HG02678 (cell line): ENCODE results near the gene ING5.
"Not testable (repeated sequence)": the region's sequence is repeated elsewhere in the genome, so short reads cannot be mapped to it uniquely, and the experiment has no call there.

ENCODE experiments used
- ATAC-seq: cut with Tn5 transposase; IDR thresholded peaks from one replicate; pipeline ENCODE4 v1.9.1; 2021; ENCODE audit warnings: mild to moderate bottlenecking, moderate library complexity; ENCODE audit not compliant: unreplicated experiment

Gene ING5

DNA sequence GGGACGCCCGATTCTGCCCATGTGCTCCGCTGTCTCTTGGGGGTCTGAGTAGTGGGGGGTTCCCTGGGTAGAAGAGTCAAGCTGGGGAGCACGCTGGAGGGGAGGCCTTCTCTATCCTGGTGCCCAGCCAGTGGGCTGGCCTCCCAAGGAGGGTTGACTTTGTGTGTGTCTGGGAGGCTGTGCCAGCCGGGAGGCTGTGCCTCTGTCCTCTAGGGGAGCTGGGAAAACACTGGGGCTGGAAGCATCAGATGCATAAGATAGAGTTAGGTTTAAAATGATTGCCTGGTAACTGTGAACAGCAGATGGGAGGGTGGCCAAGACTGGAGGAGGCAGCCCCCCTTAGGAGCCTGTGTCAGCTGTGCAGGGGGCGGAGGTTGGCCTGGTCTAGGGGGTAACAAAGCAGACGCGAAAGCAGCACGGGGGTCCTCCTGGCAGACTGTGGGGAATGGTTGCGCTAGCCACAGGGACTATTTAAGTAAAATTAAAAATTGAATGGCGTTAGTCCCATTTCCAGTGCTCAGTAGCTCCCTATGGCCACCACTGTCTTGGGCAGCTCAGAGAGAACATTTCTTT, 1.3 kb downstream of the ING5 start:
- no peak for ATAC-seq

GRCh38 chr2:241706537-241706936, 4.7 kb downstream of the ING5 start:
- ATAC-seq, result no peak

GRCh38 chr2:241708879-241709278, 7.0 kb downstream of the ING5 start:
- ATAC-seq, result no peak

DNA sequence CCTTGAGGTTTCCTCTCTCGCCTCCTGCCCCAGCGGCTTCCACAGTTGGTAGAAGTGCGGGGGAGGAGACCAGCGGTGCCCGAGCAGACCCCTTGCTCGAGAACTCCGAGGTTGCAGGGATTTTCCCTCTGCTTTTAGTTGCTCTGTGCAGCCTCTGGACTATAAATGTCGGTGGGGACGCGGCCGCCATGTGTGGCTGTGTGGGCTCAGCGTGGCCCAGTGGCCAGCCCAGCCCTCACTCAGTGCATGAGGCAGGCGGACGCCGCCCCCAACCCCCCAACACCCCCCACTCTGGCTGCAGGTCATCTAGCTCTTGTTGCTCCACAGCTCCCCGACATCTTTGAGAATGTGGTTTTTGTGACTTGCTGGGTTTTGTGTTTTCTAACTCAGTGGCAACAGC, 17.3 kb downstream of the ING5 start:
- no peak for ATAC-seq

DNA sequence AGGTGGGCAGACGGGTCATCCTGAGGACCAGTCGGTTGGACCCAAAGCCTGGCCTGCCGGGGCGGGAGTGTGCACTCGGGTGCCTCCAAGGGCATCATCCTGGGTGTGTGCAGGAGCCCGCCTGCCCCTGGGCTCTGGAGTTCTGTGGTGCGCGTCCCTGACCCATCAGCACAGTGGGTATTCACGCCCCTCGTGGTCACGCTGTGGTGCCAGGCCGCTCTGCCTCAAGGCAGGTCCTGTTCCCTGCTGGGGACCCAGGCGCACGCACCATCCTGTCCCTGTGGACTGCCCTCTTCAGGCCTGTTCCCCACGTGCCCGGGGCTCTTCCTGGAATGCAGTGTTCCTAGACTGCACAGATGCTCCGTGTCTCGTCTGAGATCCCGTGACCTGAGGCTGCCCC, 18.3 kb downstream of the ING5 start:
- no peak for ATAC-seq

GRCh38 chr2:241720560-241720959, 18.7 kb downstream of the ING5 start:
- no peak for ATAC-seq

- no peak for ATAC-seq
Observed at GRCh38 chr2:241721852-241722251, 20.0 kb downstream of the ING5 start.

GRCh38 chr2:241722896-241723454, 21.1 kb downstream of the ING5 start:
- no peak for ATAC-seq

DNA sequence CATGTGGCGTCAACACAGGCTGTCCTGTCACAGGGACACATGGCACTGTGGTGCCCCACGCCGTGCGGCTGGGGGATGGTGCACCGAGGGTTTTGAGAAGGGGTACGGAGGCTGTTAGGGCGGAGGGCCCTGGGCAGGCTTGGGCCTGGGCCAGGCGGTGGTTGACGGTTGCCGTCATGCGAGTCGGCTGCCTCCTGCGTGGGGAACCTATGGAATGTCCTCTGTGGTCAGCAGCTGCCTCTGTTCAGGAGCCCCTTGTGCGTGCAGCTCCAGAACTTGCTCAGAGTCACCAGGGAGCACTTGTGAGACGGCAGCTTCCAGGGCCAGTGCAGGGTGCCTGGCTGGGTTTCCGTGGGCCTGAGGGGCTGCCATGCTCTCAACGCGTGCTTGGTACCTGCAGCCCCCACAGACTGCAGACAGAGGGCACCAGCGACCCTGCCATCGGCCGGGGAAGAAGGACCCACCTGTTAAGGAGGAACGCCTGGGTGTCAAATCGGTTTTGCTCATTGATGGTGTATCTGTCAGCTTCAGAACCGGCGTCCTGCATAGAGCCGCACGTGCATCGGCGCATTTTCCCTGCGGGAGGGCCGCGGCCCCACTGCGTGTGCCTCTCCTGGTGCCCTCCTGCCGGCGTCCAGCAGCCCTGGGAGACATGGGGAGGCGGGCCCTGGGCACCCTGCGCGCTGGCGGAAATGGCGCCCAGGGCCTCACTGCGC, 22.6 kb downstream of the ING5 start:
- no peak for ATAC-seq

DNA sequence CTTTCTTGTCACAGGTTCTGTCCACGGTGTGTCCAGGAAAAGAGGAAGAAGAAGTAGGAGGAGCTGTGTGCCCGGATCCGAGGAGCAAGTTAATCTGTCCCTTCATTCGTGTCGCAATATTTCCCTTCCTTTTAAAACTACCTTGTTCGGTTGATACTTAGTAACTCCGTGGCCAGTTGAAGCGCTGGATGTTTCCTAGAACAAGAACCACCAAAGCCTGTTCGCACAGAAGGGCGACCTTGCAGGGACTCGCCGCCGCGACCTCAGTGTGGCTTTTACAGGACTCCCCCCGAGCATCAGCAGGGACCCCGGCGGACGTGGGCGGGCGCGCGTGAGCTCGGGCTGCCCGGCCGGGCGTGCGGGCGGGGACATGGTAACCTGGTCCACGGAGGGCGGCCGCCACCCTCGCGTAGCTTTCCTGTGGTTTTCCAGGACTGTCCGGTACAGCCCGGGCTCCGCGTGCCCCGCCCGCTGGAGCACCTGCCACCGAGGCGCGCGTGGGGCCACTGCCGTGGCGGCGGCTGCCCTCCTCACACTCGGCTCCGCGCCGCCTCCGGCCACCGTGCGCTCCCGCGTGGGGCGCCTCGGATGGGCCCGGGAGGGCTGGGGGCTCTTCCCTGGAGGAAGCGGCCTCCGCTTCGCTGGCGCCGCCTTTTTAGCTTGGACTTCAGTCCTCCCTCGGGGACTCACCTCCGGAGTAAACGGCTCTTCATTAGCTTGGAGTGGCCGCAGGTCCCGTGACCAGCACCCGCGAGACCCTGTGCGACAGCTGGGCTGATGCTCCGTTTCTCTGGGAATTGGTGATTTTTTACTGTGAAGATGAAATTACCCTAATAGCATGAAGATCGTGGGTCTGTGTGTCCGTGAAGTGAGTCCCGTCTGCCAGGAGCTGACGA, 23.4 kb downstream of the ING5 start:
- no peak for ATAC-seq

GRCh38 chr2:241726459-241726858, 24.6 kb downstream of the ING5 start:
- ATAC-seq, result no peak

GRCh38 chr2:241728000-241728399, 26.2 kb downstream of the ING5 start:
- ATAC-seq, result no peak

DNA sequence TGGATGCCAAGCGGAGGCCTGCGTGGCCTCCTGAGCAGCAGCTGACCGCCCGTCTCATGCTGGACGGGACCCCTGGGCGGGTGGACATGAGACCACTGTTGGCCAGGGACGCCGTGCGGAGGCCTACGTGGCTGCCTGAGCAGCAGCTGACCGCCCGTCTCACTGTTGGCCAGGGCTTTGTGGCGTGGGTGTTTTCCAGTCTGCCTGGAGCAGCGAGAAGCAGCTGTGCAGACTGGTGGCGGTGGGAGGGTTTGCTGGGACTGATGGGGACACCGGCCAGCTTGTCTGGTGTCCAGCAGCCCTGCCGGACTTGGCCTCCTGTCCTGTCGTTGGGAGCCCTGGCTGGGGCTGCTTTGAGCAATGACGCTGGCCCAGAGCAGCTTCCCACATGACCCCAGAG, 26.8 kb downstream of the ING5 start:
- ATAC-seq, result no peak

GRCh38 chr2:241729868-241730267, 28.0 kb downstream of the ING5 start:
- ATAC-seq, result no peak

DNA sequence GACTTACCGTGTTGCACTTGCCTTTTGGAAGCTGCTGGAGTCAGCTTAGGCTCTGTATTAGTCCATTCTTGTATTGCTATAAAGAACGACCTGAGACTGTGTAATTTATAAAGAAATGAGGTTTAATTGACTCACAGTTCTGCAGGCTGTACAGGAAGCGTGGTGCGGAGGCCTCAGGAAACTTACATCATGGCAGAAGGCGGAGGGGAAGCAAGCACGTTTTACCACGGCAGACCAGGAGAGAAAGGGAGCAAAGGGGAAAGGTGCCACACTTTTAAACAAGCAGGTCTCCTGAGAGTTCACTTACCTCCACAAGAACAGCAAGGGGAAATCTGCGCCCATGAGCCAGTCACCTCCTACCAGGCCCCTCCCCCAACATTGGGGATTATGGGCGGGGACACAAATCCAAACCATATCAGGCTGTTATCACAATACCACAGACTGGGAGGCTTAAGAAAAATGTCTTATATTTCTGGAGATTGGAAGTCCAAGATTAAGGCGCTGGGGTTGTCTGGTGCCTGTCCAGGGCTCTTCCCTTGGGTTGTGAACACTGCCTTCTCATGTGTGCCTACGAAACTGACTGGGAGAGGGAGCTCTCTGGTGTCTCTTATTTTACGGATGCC, 28.9 kb downstream of the ING5 start:
- ATAC-seq, result no peak

DNA sequence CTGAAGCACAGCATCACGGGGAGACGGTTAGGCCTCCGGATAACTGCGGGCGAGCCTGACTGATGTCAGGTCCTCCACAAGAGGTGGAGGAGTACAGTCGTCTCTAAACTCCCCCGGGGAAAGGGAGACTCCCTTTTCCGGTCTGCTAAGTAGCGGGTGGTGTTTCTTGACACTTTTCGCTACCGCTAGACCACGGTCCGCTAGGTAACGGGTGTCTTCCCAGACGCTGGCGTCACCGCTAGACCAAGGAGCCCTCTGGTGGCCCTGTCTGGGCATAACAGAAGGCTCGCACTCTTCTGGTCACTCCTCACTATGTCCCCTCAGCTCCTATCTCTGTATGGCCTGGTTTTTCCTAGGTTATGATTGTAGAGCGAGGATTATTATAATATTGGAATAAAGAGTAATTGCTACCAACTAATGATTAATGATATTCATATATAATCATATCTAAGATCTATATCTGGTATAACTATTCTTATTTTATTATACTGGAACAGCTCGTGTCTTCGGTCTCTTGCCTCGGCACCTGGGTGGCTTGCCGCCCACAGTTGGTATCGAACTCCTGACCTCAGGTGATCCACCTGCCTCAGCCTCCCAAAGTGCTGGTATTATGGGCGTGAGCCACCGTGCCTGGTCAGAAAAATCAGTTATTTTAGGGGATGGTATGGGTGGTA, 30.8 kb downstream of the ING5 start:
- ATAC-seq, result not testable (repeated sequence)

GRCh38 chr2:241733391-241734207, 31.8 kb downstream of the ING5 start:
- no peak for ATAC-seq

DNA sequence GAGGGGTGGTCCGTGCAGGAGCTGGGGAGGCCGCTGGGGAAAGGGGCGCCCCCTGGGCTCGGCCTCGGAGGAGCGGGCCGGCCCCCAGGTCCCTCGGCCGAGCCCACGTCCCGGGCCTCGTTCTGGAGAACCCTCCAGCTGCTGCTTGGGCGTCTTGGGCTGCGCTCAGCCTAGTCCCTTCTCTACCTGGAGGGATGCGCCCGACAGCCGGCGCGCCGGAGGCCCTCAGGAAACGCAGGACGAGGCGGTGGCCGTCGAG, 32.3 kb downstream of the ING5 start:
- ATAC-seq, result peak; percentile 25

DNA sequence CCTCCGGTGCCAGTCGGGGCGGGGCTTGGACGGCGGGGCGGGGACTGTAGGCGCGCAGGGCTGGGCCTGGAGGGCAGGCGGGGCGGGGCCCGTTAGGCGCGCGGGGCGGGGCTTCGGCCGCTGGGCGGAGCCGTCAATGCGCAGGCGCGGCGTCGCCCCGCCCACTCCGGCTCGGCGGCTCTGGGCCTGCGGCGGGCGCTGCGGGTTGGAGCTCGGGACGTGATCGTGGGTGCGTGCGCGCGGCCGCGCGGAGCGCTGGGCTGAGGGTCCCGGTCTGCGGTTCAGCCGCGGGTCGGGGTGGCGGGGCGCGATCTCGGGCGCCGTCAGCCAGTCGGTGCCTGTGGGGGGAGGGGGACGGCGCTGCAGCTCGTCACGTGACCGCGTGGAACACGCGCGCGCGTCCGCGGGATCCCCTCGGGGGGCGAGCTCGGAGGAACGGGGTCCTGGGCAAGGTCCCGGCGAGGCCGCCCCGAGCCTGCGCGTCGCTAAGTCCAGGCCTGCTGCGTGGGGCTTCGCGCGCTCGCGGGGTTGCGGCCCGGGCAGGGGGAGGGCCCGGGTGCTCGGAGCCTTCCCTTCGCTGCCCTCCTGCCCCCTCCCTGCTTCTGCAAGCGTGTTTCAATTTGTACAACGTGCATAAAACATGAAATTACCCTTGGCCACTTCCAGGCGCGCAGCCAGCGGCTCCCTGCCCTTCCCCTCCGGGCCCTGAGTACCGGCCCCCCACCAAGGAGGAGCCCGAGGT, 32.8 kb downstream of the ING5 start, which contains the start of gene D2HGDH:
D2HGDH (plus strand) TSS at position 164 of the 742 bp plus-strand sequence. CDS start 595 bp downstream, outside the sequence.
- ATAC-seq, result peak; percentile 79
